ENCODE measurements around the gene DYNC1I1.

Gene DYNC1I1

DNA sequence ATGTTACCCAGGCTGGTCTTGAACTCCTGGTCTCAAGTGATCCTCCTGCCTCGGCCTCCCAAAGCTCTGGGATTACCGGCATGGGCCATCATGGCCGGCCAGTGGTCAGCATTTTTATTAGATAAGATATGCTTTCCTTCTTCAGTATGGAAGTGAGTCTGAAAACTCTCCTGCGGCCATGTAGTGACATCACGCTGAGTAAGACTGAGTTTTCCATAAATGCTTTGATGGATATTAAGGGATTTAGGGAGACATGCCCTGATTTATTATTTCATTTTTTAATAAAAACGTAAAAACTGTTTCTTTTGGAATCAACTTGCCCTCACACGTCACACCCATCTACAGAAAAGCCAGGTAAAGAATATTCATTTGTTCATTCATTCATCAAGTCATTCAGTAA, 48.4 kb downstream of the DYNC1I1 start:
- no peaks in the 10 kb centered on the region for H3K27me3 ChIP-seq (replicated peaks; ENCODE audit: control insufficient read depth, insufficient read depth, low read length)
- no peaks in the 10 kb centered on the region for H3K9me3 ChIP-seq (ENCODE audit: control insufficient read depth, low read length)
- H3K4me1 ChIP-seq (ENCODE audit: control insufficient read depth, insufficient read depth, low read length): peaks cover 4% of the 10 kb centered on the region
- no peak overlapping the region for H3K9ac ChIP-seq (ENCODE audit: low read length)
- H3K36me3 ChIP-seq (ENCODE audit: control insufficient read depth, insufficient read depth, low read length, severe bottlenecking): no peaks in the 10 kb centered on the region
- DNase-seq (ENCODE audit: low read depth): no peak
- H3K4me3 ChIP-seq (ENCODE audit: low read length): no peak overlapping the region

- H3K9ac ChIP-seq (ENCODE audit: low read length): no peak overlapping the region
- DNase-seq (ENCODE audit: low read depth): no peak
- H3K4me3 ChIP-seq (ENCODE audit: low read length): no peak overlapping the region
- H3K36me3 ChIP-seq (ENCODE audit: control insufficient read depth, insufficient read depth, low read length, severe bottlenecking): no peaks in the 10 kb centered on the region
- peaks cover 2% of the 10 kb centered on the region for H3K4me1 ChIP-seq (ENCODE audit: control insufficient read depth, insufficient read depth, low read length)
- no peaks in the 10 kb centered on the region for H3K27me3 ChIP-seq (replicated peaks; ENCODE audit: control insufficient read depth, insufficient read depth, low read length)
- no peaks in the 10 kb centered on the region for H3K9me3 ChIP-seq (ENCODE audit: control insufficient read depth, low read length)
These were observed 50.4 kb downstream of the DYNC1I1 start for GRCh38 chr7:95822717-95823116.

GRCh38 chr7:95824616-95825015, 52.3 kb downstream of the DYNC1I1 start:
- H3K4me3 ChIP-seq (ENCODE audit: low read length): no peak overlapping the region
- no peak for DNase-seq (ENCODE audit: low read depth)
- no peaks in the 10 kb centered on the region for H3K36me3 ChIP-seq (ENCODE audit: control insufficient read depth, insufficient read depth, low read length, severe bottlenecking)
- H3K4me1 ChIP-seq (ENCODE audit: control insufficient read depth, insufficient read depth, low read length): peaks cover 12% of the 10 kb centered on the region
- no peaks in the 10 kb centered on the region for H3K27me3 ChIP-seq (replicated peaks; ENCODE audit: control insufficient read depth, insufficient read depth, low read length)
- H3K9ac ChIP-seq (ENCODE audit: low read length): no peak overlapping the region
- H3K9me3 ChIP-seq (ENCODE audit: control insufficient read depth, low read length): no peaks in the 10 kb centered on the region

DNA sequence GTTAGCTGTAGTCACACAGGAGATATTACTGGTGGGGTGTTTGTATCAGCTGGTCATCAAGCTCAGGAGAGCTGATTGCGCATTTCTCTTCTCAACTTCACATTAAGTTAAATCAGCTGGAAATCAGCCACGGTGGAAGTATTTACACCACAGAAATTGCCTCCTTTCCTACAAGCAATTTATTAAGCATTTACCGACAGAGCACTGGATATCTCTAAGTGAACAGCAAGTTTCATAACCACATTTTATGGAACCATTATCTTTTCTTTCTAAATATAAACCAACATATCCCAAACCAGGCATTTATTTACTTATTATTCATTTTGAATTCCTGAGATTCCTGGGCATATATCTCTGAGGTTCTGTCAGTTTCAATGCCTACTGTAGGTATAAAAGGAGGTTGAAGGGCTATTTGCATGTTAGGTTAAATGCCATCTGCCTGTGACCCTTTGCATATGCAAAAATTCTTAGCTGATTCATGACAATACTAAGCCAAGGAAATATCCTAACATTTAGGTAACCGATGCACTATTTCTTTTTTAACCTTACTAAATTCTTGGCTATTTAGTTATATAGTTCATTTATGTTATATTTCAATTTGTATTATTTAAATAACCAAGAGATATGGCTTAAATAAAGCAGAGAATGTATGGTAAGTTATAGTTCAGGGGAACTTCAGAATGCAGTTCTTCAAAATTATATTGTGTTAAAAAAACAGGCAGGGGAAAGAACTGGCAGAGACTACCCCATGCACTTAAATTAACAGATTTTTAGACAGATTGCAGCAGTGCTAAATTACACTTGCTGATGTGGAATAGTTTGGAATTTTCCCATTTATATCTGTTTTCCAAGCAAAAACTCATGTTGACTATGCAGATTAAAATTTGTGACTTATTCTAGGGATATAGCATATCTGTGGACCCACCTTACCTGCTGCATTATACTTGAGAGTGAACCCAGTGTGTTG, 56.8 kb downstream of the DYNC1I1 start:
- H3K4me3 ChIP-seq (ENCODE audit: low read length): no peak overlapping the region
- H3K36me3 ChIP-seq (ENCODE audit: control insufficient read depth, insufficient read depth, low read length, severe bottlenecking): no peaks in the 10 kb centered on the region
- peaks cover 12% of the 10 kb centered on the region for H3K4me1 ChIP-seq (ENCODE audit: control insufficient read depth, insufficient read depth, low read length)
- no peaks in the 10 kb centered on the region for H3K9me3 ChIP-seq (ENCODE audit: control insufficient read depth, low read length)
- H3K9ac ChIP-seq (ENCODE audit: low read length): no peak overlapping the region
- H3K27me3 ChIP-seq (replicated peaks; ENCODE audit: control insufficient read depth, insufficient read depth, low read length): no peaks in the 10 kb centered on the region
- DNase-seq (ENCODE audit: low read depth): no peak

DNA sequence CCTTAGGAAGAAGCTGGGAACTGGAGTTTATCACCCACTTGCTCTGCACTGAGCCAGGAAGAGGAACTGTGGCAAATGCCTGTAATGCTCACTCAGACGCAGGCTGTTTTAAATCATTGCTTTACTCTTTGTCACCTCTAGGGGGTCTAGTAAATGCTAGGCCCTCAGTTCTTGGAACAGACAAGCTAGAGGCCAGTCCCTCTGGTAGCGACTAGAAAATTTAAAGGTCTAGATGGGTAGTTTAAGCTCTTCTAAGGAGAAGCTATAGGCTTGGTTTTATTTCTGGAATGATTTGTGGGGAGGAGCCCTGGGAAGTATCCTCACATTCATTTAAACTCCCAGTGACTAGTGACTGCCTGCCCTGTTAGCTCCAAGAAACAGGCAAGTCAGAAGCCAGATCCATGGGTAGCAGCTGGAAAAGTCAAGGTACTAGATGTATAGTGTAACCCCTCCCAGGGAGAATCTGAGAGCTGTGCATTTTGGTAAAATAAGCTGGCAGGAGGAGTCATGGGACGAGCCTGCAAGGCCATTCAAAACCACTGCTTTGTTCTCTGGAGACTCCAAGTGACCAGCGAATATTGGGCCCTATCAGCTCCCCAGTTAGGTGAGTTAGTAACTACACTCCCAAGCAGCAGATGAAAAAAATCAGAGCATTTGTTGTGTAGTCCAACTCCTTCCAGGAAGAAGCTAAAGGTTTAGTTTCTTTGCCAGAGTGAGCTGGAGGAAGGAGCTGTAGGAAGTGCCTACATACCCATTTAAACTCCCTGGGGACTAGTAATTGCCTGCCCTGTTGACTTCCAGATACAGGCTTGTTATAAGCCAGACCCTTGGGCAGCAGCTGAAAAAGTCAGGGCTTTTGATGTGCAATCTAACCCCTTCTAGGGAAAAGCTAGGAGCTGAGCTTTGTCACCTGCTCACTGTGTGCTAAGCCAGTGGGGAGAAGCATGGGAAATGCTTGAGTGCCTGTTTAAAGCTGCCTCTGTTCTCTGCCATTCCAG, 68.9 kb downstream of the DYNC1I1 start:
- Histone ChIP-seq H3K9ac (ENCODE audit: low read length) (no peak overlapping the region), H3K4me1 (ENCODE audit: control insufficient read depth, insufficient read depth, low read length) (peaks cover 10% of the 10 kb centered on the region), H3K36me3 (ENCODE audit: control insufficient read depth, insufficient read depth, low read length, severe bottlenecking) (no peaks in the 10 kb centered on the region), H3K9me3 (ENCODE audit: control insufficient read depth, low read length) (no peaks in the 10 kb centered on the region), H3K4me3 (ENCODE audit: low read length) (no peak overlapping the region), H3K27me3 (replicated peaks; ENCODE audit: control insufficient read depth, insufficient read depth, low read length) (no peaks in the 10 kb centered on the region)
- DNase-seq (ENCODE audit: low read depth): no peak

GRCh38 chr7:95843286-95843685, 70.9 kb downstream of the DYNC1I1 start:
- H3K27me3 ChIP-seq (replicated peaks; ENCODE audit: control insufficient read depth, insufficient read depth, low read length): no peaks in the 10 kb centered on the region
- H3K9me3 ChIP-seq (ENCODE audit: control insufficient read depth, low read length): no peaks in the 10 kb centered on the region

GRCh38 chr7:95845007-95845406, 72.7 kb downstream of the DYNC1I1 start:
- Histone ChIP-seq H3K9me3 (ENCODE audit: control insufficient read depth, low read length) (no peaks in the 10 kb centered on the region), H3K27me3 (replicated peaks; ENCODE audit: control insufficient read depth, insufficient read depth, low read length) (no peaks in the 10 kb centered on the region), H3K36me3 (ENCODE audit: control insufficient read depth, insufficient read depth, low read length, severe bottlenecking) (no peaks in the 10 kb centered on the region), H3K9ac (ENCODE audit: low read length) (no peak overlapping the region), H3K4me1 (ENCODE audit: control insufficient read depth, insufficient read depth, low read length) (peaks cover 10% of the 10 kb centered on the region), H3K4me3 (ENCODE audit: low read length) (no peak overlapping the region)
- DNase-seq (ENCODE audit: low read depth): peak; percentile 12

More at GRCh38 chr7:95843286-95843685, 70.9 kb downstream of the DYNC1I1 start:
- Histone ChIP-seq H3K36me3 (ENCODE audit: control insufficient read depth, insufficient read depth, low read length, severe bottlenecking) (no peaks in the 10 kb centered on the region), H3K9ac (ENCODE audit: low read length) (no peak overlapping the region), H3K4me1 (ENCODE audit: control insufficient read depth, insufficient read depth, low read length) (peaks cover 10% of the 10 kb centered on the region), H3K4me3 (ENCODE audit: low read length) (no peak overlapping the region)
- peak; percentile 7 for DNase-seq (ENCODE audit: low read depth)

DNA sequence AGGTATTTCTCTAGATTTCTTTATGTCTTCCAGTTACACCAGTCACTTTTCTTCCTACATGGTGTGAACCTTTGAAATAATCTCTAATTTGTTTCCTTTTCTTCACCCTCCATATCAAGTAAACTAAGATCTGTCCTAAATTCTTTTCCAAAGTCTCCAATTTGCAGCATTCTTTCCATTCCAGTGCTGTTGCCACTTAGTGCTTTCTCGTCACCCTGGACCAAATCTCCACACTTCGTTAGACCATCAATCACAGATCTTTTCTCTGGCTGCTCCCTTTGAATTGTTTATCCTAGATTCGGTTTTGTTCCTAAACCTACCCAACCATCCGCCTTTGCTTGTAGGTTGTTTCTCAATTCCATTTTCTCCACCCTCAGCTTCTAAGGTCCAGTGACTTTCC, 74.7 kb downstream of the DYNC1I1 start:
- no peak overlapping the region for H3K4me3 ChIP-seq (ENCODE audit: low read length)
- H3K9me3 ChIP-seq (ENCODE audit: control insufficient read depth, low read length): no peaks in the 10 kb centered on the region
- H3K9ac ChIP-seq (ENCODE audit: low read length): no peak overlapping the region
- no peaks in the 10 kb centered on the region for H3K27me3 ChIP-seq (replicated peaks; ENCODE audit: control insufficient read depth, insufficient read depth, low read length)
- H3K36me3 ChIP-seq (ENCODE audit: control insufficient read depth, insufficient read depth, low read length, severe bottlenecking): no peaks in the 10 kb centered on the region
- DNase-seq (ENCODE audit: low read depth): no peak
- peaks cover 10% of the 10 kb centered on the region for H3K4me1 ChIP-seq (ENCODE audit: control insufficient read depth, insufficient read depth, low read length)

GRCh38 chr7:95859429-95859828, 87.1 kb downstream of the DYNC1I1 start:
- peak; percentile 10 for DNase-seq (ENCODE audit: low read depth)
- Histone ChIP-seq H3K27me3 (replicated peaks; ENCODE audit: control insufficient read depth, insufficient read depth, low read length) (no peaks in the 10 kb centered on the region), H3K9ac (ENCODE audit: low read length) (no peak overlapping the region), H3K36me3 (ENCODE audit: control insufficient read depth, insufficient read depth, low read length, severe bottlenecking) (no peaks in the 10 kb centered on the region), H3K4me1 (ENCODE audit: control insufficient read depth, insufficient read depth, low read length) (peaks cover 30% of the 10 kb centered on the region), H3K4me3 (ENCODE audit: low read length) (no peak overlapping the region), H3K9me3 (ENCODE audit: control insufficient read depth, low read length) (no peaks in the 10 kb centered on the region)

GRCh38 chr7:95861041-95861440, 88.7 kb downstream of the DYNC1I1 start:
- H3K9ac ChIP-seq (ENCODE audit: low read length): no peak overlapping the region

DNA sequence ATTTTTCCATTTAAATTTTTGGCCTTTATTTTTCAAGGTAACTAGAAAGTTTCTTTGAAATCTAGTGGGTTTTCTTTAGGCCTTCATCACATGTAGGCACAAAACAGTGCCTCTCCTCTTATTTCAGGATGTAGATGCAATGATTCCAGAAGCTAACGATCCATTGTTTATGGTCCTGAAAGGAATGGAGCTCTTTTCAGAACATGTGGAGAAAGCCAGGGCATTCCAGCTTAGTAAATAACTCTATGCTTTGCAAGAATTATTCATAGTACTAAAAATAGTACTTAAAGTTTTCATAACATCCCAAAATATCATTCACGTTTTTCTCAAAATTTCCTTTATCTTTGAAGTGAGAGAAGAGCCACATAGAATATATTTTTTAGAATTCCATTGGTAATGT, 91.3 kb downstream of the DYNC1I1 start:
- no peaks in the 10 kb centered on the region for H3K9me3 ChIP-seq (ENCODE audit: control insufficient read depth, low read length)

More at GRCh38 chr7:95861041-95861440, 88.7 kb downstream of the DYNC1I1 start:
- Histone ChIP-seq H3K9me3 (ENCODE audit: control insufficient read depth, low read length) (no peaks in the 10 kb centered on the region), H3K4me3 (ENCODE audit: low read length) (no peak overlapping the region), H3K4me1 (ENCODE audit: control insufficient read depth, insufficient read depth, low read length) (peaks cover 33% of the 10 kb centered on the region), H3K27me3 (replicated peaks; ENCODE audit: control insufficient read depth, insufficient read depth, low read length) (no peaks in the 10 kb centered on the region), H3K36me3 (ENCODE audit: control insufficient read depth, insufficient read depth, low read length, severe bottlenecking) (no peaks in the 10 kb centered on the region)
- DNase-seq (ENCODE audit: low read depth): peak; percentile 13

More for the DNA sequence above, 91.3 kb downstream of the DYNC1I1 start:
- no peak overlapping the region for H3K9ac ChIP-seq (ENCODE audit: low read length)
- H3K36me3 ChIP-seq (ENCODE audit: control insufficient read depth, insufficient read depth, low read length, severe bottlenecking): no peaks in the 10 kb centered on the region
- peaks cover 33% of the 10 kb centered on the region for H3K4me1 ChIP-seq (ENCODE audit: control insufficient read depth, insufficient read depth, low read length)
- H3K27me3 ChIP-seq (replicated peaks; ENCODE audit: control insufficient read depth, insufficient read depth, low read length): no peaks in the 10 kb centered on the region
- no peak overlapping the region for H3K4me3 ChIP-seq (ENCODE audit: low read length)
- no peak for DNase-seq (ENCODE audit: low read depth)
